Measurements from ENCODE around the gene KRT82. TPM values are rescaled to one million over a fixed set of nuclear protein-coding genes. Genes with fewer than 3 reads are reported as not detected.

The KRT82 gene
- total and polyA plus RNA-seq, 3 donors from 2014 or later = not detected

DNA sequence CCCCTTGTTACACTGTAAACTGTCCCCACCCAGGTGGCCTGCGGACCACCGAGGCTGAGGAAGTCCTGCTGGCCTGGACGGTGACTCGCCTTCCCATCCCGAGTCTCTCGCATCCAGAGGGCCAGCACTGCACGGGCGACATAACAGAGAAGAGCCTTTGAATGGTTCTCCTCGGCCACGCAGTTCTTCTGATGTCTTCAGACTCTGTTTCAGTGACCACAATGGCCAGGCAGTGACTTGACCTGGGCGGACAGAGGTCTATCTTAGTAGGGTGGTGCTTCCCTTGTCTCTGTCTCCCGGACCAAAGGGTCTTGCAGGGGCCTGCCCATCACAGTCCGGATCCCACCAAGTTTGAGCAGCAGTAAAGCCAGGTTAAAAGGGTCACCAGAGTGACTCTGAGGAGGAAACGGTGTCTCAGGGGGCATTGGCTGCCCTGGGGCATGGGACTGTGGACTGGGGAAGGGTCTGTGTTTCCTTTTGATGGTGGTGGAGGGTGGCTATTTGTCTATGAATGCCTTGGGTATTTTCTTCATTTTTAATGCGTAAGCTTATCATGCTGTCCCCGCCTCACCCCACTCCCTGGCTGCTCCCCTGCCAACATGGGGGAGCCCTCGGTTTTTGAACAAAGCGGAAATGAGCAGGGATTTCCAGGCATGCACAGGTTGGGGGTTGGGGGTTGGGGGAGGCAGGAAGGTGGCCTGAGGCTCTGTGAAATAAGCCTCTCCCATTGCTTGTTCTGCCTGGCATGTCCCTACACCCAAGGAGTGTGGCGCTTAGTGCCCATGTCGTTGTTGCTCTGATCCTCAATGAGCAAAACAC, 49.2 kb downstream of the KRT82 start:
- Histone ChIP-seq H3K27ac (no peak overlapping the region), H3K27me3 (no peaks in the 10 kb centered on the region), H3K9me3 (no peaks in the 10 kb centered on the region), H3K4me3 (no peak overlapping the region), H3K4me1 (no peaks in the 10 kb centered on the region), H3K36me3 (ENCODE audit: low read depth, missing control alignments) (no peaks in the 10 kb centered on the region)
- 80 to 86% methylated on average over 19 to 20 of the region's 20 CpGs for WGBS, 2 donors
- intact Hi-C loops (cut with DNase I; ENCODE audit: low total_unique reads) = no loop called here
- DNase-seq = no peak
- TF ChIP-seq POLR2A (IDR thresholded peaks at IDR 0.05) = no peak
- TF ChIP-seq, protein P1, sequence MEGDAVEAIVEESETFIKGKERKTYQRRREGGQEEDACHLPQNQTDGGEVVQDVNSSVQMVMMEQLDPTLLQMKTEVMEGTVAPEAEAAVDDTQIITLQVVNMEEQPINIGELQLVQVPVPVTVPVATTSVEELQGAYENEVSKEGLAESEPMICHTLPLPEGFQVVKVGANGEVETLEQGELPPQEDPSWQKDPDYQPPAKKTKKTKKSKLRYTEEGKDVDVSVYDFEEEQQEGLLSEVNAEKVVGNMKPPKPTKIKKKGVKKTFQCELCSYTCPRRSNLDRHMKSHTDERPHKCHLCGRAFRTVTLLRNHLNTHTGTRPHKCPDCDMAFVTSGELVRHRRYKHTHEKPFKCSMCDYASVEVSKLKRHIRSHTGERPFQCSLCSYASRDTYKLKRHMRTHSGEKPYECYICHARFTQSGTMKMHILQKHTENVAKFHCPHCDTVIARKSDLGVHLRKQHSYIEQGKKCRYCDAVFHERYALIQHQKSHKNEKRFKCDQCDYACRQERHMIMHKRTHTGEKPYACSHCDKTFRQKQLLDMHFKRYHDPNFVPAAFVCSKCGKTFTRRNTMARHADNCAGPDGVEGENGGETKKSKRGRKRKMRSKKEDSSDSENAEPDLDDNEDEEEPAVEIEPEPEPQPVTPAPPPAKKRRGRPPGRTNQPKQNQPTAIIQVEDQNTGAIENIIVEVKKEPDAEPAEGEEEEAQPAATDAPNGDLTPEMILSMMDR (IDR thresholded peaks at IDR 0.05) = no peak

DNA sequence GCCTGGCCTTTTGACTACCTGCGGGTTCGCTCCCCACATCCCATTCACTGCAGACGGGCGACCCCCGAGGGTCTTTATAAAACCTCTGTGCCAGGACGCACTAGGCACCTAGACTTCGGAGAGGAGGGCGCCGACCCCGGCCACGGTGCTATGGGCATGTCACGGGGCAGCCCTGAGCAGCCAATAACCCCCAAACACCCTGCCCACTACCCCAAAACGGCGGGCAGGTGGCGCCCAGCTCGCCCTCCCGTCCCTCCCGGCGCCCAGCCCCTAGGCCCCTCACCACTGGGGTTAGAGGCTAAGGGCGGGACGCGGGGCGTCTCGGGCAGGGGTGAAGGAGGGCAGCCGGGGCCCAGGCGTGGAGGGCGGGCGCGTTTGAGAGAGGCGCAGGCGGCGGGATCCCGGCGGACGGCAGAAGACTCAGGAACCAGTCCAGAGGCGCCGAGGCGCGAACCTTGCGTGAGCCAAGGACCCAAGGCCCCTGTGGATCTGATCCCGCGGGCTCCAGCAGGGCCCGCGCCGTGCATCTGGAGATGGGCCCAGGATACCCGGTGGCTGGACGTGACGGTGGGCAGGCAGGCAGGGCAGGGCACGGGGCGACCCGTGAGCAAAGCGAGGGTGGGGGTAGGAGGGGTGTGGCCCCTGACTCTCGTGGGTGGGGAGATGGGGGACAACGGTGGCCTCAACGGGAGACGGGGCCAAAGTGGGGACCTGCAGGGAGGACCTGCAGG, 49.9 kb downstream of the KRT82 start:
- 67 to 80% methylated on average over 13 to 56 of the region's 56 CpGs for WGBS, 2 donors
- intact Hi-C loops (cut with DNase I; ENCODE audit: low total_unique reads) = no loop called here
- no peak for DNase-seq
- TF ChIP-seq, protein P1 (IDR thresholded peaks at IDR 0.05) = no peak
- no peak for TF ChIP-seq POLR2A (IDR thresholded peaks at IDR 0.05)
- Histone ChIP-seq H3K27me3 (no peaks in the 10 kb centered on the region), H3K27ac (no peak overlapping the region), H3K4me3 (peak overlapping the region in 1 of 2 donors; percentile 7), H3K9me3 (no peaks in the 10 kb centered on the region), H3K36me3 (ENCODE audit: low read depth, missing control alignments) (no peaks in the 10 kb centered on the region), H3K4me1 (no peaks in the 10 kb centered on the region)

DNA sequence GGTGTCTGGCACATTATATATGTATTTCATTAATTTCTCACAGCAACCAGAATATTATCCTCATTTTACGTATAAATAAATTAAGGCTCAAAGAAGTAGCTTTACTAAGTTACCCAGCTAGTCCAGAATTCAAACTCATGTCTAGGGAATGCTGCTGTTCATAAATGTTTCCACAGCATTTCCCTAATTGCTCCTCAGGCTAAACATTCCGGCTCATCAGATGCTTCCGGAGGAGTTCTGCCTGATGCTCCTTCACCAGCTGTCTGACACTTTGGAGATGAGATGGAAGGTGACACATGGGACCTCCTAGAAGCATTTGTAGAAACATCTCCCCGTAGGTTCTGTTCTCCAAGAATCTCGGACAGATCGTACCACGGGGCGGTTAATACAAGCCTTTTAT, 51.0 kb downstream of the KRT82 start:
- no peaks in the 10 kb centered on the region for H3K4me1 ChIP-seq
- 84 to 96% methylated on average over 8 of the region's 8 CpGs for WGBS, 2 donors
- no peak overlapping the region for H3K27ac ChIP-seq
- no peak for DNase-seq
- H3K27me3 ChIP-seq = no peaks in the 10 kb centered on the region
- H3K9me3 ChIP-seq = no peaks in the 10 kb centered on the region
- no peaks in the 10 kb centered on the region for H3K36me3 ChIP-seq (ENCODE audit: low read depth, missing control alignments)
- TF ChIP-seq POLR2A (IDR thresholded peaks at IDR 0.05) = no peak
- TF ChIP-seq, protein P1 (IDR thresholded peaks at IDR 0.05) = no peak
- H3K4me3 ChIP-seq = no peak overlapping the region
- intact Hi-C loops (cut with DNase I; ENCODE audit: low total_unique reads) = no loop called here

DNA sequence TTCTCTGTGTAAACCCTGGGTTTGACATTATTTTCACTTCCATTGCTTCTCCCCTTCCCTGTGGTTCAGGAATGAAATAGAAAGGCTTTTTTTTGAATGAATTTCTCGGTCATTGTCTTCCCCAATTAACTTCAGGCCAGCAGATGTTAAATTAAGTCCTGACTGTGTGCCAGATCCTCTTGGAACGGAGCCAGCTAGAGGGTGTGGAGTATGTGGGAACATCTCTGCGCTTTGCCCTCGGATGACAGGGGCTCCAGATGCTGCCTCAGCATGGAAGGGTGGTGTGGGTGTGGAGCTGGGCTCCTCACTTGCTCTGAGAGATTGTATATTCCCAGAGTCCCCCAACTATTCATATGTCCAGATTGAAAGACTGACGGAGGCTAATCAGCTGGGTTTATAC, 51.9 kb downstream of the KRT82 start:
- intact Hi-C loops (cut with DNase I; ENCODE audit: low total_unique reads) = no loop called here
- TF ChIP-seq POLR2A (IDR thresholded peaks at IDR 0.05) = no peak
- TF ChIP-seq, protein P1 (IDR thresholded peaks at IDR 0.05) = no peak
- no peaks in the 10 kb centered on the region for H3K4me1 ChIP-seq
- no peaks in the 10 kb centered on the region for H3K27me3 ChIP-seq
- no peak overlapping the region for H3K27ac ChIP-seq
- WGBS, 2 donors = 45 to 67% methylated on average over 5 of the region's 5 CpGs
- H3K36me3 ChIP-seq (ENCODE audit: low read depth, missing control alignments) = no peaks in the 10 kb centered on the region
- no peak for DNase-seq
- H3K4me3 ChIP-seq = no peak overlapping the region
- H3K9me3 ChIP-seq = no peaks in the 10 kb centered on the region

Measured in testis (tissue), 3 donors.